SK-N-SH (cell line): ENCODE results near the gene ERGIC1. TPM values are rescaled to one million over a fixed set of nuclear protein-coding genes. Genes with fewer than 3 reads are reported as not detected.
A peak's percentile ranks its signal among the peaks of the same experiment; 100 is the strongest.

ENCODE experiments used
- CTCF ChIA-PET: fragments of 300-600, 350-600 bp; formaldehyde crosslinking; extraction: SDS; loops from one replicate; lab custom pipeline; 2021; lab: Yijun Ruan, JAX
- POLR2A ChIA-PET: fragments of 350-600 bp; sonication (Branson Sonifier 250); formaldehyde crosslinking; extraction: SDS; loops from one replicate; lab custom pipeline; 2020; ENCODE audit warnings: antibody characterized with exemption, inconsistent platforms; lab: Yijun Ruan, JAX
- DNase-seq: peaks from one replicate; pipeline ENCODE4 v3.0.0; 2012
- H2AFZ ChIP-seq: fragments of 200-600 bp; sonication (generic); 2 replicates; pipeline ENCODE4 v1.8.1; 2016; ENCODE audit warnings: antibody characterized with exemption, mild to moderate bottlenecking, low read depth
- H3F3A ChIP-seq: fragments of 200-600 bp; sonication (generic); replicated peaks from 2 replicates; pipeline ENCODE3; 2016; ENCODE audit warnings: antibody characterized with exemption, mild to moderate bottlenecking; ENCODE audit not compliant: insufficient read depth
- H3K27ac ChIP-seq, 2 experiments: fragments of 200-500 bp in 1 of 2; fragments of 200-600 bp in 1 of 2; sonication (Bioruptor generic) in 1 of 2; sonication (generic), shearing (Covaris generic) in 1 of 2; 2 replicates each; pipeline versions ENCODE4 v1.5.1 to v1.6.1; 2014 to 2016; ENCODE audit warnings: low read depth in 2 of 2, inconsistent platforms in 1 of 2, low read length in 1 of 2, mild to moderate bottlenecking in 1 of 2, mixed read lengths in 1 of 2
- H3K27me3 ChIP-seq: fragments of 200-600 bp; sonication (generic), shearing (Covaris generic); 2 replicates; pipeline ENCODE4 v1.6.1; 2016; ENCODE audit warnings: mixed run types; ENCODE audit not compliant: insufficient read depth
- H3K36me3 ChIP-seq, 2 experiments: fragments of 200-500 bp in 1 of 2; fragments of 200-600 bp in 1 of 2; sonication (Bioruptor generic) in 1 of 2; sonication (generic) in 1 of 2; replicated peaks in 1 of 2; 2 replicates each; pipeline versions ENCODE3 to v1.5.1; 2014 to 2016; ENCODE audit warnings: low read length in 1 of 2, mild to moderate bottlenecking in 1 of 2; ENCODE audit not compliant: insufficient read depth in 2 of 2, control insufficient read depth in 1 of 2
- H3K4me1 ChIP-seq, 2 experiments: fragments of 200-500 bp in 1 of 2; fragments of 200-600 bp in 1 of 2; sonication (Bioruptor generic) in 1 of 2; sonication (generic), shearing (Covaris generic) in 1 of 2; 2 replicates each; pipeline versions ENCODE4 v1.5.1 to v1.6.1; 2014 to 2016; ENCODE audit warnings: low read depth in 1 of 2, low read length in 1 of 2, mixed run types in 1 of 2; ENCODE audit not compliant: insufficient read depth in 2 of 2, control insufficient read depth in 1 of 2
- H3K4me2 ChIP-seq: fragments of 200-600 bp; sonication (generic), shearing (Covaris generic); 2 replicates; pipeline ENCODE4 v1.6.1; 2017; ENCODE audit warnings: mixed run types
- H3K4me3 ChIP-seq, 2 experiments: fragments of 200-500 bp in 1 of 2; fragments of 200-600 bp in 1 of 2; sonication (Bioruptor generic) in 1 of 2; sonication (generic), shearing (Covaris generic) in 1 of 2; 2 replicates each; pipeline versions ENCODE4 v1.5.1 to v1.8.1; 2014 to 2016; ENCODE audit warnings: low read depth in 2 of 2, inconsistent platforms in 1 of 2, low read length in 1 of 2, mild to moderate bottlenecking in 1 of 2, mixed read lengths in 1 of 2, moderate library complexity in 1 of 2
- H3K79me2 ChIP-seq: fragments of 200-600 bp; sonication (generic); 2 replicates; pipeline ENCODE4 v1.8.1; 2017; ENCODE audit warnings: mild to moderate bottlenecking; ENCODE audit not compliant: insufficient read depth
- H3K9ac ChIP-seq: fragments of 200-600 bp; sonication (generic); 2 replicates; pipeline ENCODE4 v1.6.1; 2017; ENCODE audit warnings: mixed run types
- H3K9me2 ChIP-seq: fragments of 200-600 bp; sonication (generic); 2 replicates; pipeline ENCODE4 v1.6.1; 2017; ENCODE audit warnings: mixed run types
- H3K9me3 ChIP-seq: fragments of 200-600 bp; sonication (generic); 2 replicates; pipeline ENCODE4 v1.6.1; 2017; ENCODE audit warnings: mixed run types, mild to moderate bottlenecking, moderate library complexity
- H4K20me1 ChIP-seq: fragments of 200-600 bp; sonication (generic); 2 replicates; pipeline ENCODE4 v1.6.1; 2017; ENCODE audit warnings: mild to moderate bottlenecking, mixed run types; ENCODE audit not compliant: insufficient read depth
- FOXJ3 ChIP-seq: sonication (generic); formaldehyde crosslinking; IDR thresholded peaks from 2 replicates; pipeline ENCODE4 v1.5.1; 2020; ENCODE audit warnings: mild to moderate bottlenecking, missing genetic modification reagents
- GABPA ChIP-seq: IDR thresholded peaks from 2 replicates; pipeline ENCODE4 v1.4.0; 2012; ENCODE audit warnings: low read depth, mild to moderate bottlenecking
- JUND ChIP-seq: IDR thresholded peaks from 2 replicates; pipeline ENCODE4 v1.4.0; 2012
- MAX ChIP-seq: IDR thresholded peaks from 2 replicates; pipeline ENCODE4 v1.4.0; 2012; ENCODE audit warnings: low read depth
- MEF2A ChIP-seq: IDR thresholded peaks from 2 replicates; pipeline ENCODE4 v1.4.0; 2012; ENCODE audit warnings: low read depth, borderline replicate concordance
- NFIC ChIP-seq: IDR thresholded peaks from 2 replicates; pipeline ENCODE4 v1.4.0; 2012; ENCODE audit warnings: borderline replicate concordance
- NRF1 ChIP-seq: IDR thresholded peaks from 2 replicates; pipeline ENCODE4 v1.6.1; 2012; ENCODE audit warnings: low read depth, mild to moderate bottlenecking, low read length
- RAD21 ChIP-seq: IDR thresholded peaks from 2 replicates; pipeline ENCODE4 v1.6.1; 2012; ENCODE audit warnings: mild to moderate bottlenecking, low read length
- REST ChIP-seq: IDR thresholded peaks from 2 replicates; pipeline ENCODE4 v1.6.1; 2012; ENCODE audit warnings: mild to moderate bottlenecking, low read depth, low read length, moderate library complexity
- RXRA ChIP-seq: IDR thresholded peaks from 2 replicates; pipeline ENCODE4 v1.4.0; 2012; ENCODE audit warnings: low read depth, mild to moderate bottlenecking, borderline replicate concordance
- SIN3A ChIP-seq: IDR thresholded peaks from 2 replicates; pipeline ENCODE4 v1.6.1; 2012; ENCODE audit warnings: low read depth, mild to moderate bottlenecking, low read length, moderate library complexity, borderline replicate concordance
- WGBS: methylation state at CpG from one replicate; pipeline ENCODE4 v1.1.6; 2017; ENCODE audit warnings: low lambda C conversion rate; 5-methylcytosine and 5-hydroxymethylcytosine counted together
- polyA plus RNA-seq, 3 experiments: library from polyadenylated mRNA; depleted of rRNA; stranded (reverse); fragments of >200 nt; gene quantifications; 2 replicates each; pipeline ENCODE4 v1.2.3, GENCODE V29; 2012
- TF ChIP-seq, protein P1 (sequence below): IDR thresholded peaks from 2 replicates; pipeline ENCODE4; 2012

ERGIC1 gene
- polyA plus RNA-seq, 1 of the 3 experiments (the other 2 are of a cell fraction), result 101 TPM

GRCh38 chr5:172894767-172895388 lies 60.8 kb downstream of the ERGIC1 start:
- CTCF ChIA-PET, result interaction anchor here (0.8 to 1.0 kb wide), 3 partner anchors 42 to 197 kb away, joined by 3 read pairs; no protein-coding TSS in a partner anchor
- H3K27ac ChIP-seq, result no peak overlapping the region; a peak in 1 of 4 replicates
- no peak overlapping the region for H3K4me3 ChIP-seq

DNA sequence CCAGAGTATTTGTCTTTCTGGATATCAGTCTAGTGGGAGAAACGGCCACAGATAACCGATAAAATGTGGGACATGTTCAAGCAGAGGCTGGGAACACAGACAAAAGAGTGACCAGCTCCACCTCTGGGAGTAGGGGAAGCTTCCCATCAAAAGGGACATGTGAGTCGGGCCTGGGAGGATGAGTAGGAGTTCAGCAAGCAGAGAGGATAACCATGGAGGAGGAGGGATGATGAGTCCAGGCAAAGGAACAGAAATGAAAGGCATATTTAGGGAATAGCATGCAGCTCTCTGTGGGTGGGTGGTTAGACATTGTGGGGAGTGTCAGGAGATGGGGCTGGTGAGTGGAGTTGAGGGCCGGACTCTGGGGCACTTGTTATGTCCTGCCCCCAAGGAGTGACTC lies 61.5 kb downstream of the ERGIC1 start:
- peaks cover 8% of the 10 kb centered on the region; the same call in 1 of the 2 replicates for H3K79me2 ChIP-seq
- H3F3A ChIP-seq, result peaks cover 33% of the 10 kb centered on the region
- no peak overlapping the region for H3K4me3 ChIP-seq
- no peak for TF ChIP-seq REST
- no peak for TF ChIP-seq SIN3A
- no peak for TF ChIP-seq MEF2A
- TF ChIP-seq, protein P1, sequence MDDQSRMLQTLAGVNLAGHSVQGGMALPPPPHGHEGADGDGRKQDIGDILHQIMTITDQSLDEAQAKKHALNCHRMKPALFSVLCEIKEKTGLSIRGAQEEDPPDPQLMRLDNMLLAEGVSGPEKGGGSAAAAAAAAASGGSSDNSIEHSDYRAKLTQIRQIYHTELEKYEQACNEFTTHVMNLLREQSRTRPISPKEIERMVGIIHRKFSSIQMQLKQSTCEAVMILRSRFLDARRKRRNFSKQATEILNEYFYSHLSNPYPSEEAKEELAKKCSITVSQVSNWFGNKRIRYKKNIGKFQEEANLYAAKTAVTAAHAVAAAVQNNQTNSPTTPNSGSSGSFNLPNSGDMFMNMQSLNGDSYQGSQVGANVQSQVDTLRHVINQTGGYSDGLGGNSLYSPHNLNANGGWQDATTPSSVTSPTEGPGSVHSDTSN, result no peak
- no peak for TF ChIP-seq NFIC
- no peak for TF ChIP-seq NRF1
- TF ChIP-seq MAX, result no peak
- TF ChIP-seq RAD21, result no peak
- no peak for TF ChIP-seq GABPA
- TF ChIP-seq JUND, result no peak
- no peak for TF ChIP-seq FOXJ3 (CRISPR knock-in tag)
- H3K27ac ChIP-seq, result peak overlapping the region in 1 of 2 experiments; percentile 100; a peak in 2 of 4 replicates
- WGBS, result 98% methylated on average over 4 of the region's 4 CpGs
- H3K9me3 ChIP-seq, result no peaks in the 10 kb centered on the region
- H3K9me2 ChIP-seq, result no peaks in the 10 kb centered on the region
- H3K27me3 ChIP-seq, result no peaks in the 10 kb centered on the region
- peaks cover 4 to 5% of the 10 kb centered on the region in 2 experiments for H3K36me3 ChIP-seq
- no peak for DNase-seq
- no peak overlapping the region for H2AFZ ChIP-seq
- H3K4me1 ChIP-seq, result peaks cover 0 to 21% of the 10 kb centered on the region in 2 experiments; a peak in 3 of 4 replicates
- no peaks in the 10 kb centered on the region for H4K20me1 ChIP-seq
- no peak overlapping the region for H3K4me2 ChIP-seq
- CTCF ChIA-PET, result interaction anchor here (0.8 to 1.1 kb wide), 4 partner anchors 42 to 197 kb away, joined by 3 read pairs; no protein-coding TSS in a partner anchor
- no peak overlapping the region for H3K9ac ChIP-seq
- POLR2A ChIA-PET, result no interaction called here

More at GRCh38 chr5:172894767-172895388, 60.8 kb downstream of the ERGIC1 start:
- H2AFZ ChIP-seq, result no peak overlapping the region
- H3K9me3 ChIP-seq, result no peaks in the 10 kb centered on the region
- POLR2A ChIA-PET, result no interaction called here
- no peak for DNase-seq
- no peak overlapping the region for H3K4me2 ChIP-seq
- 89% methylated on average over 7 of the region's 7 CpGs for WGBS
- no peaks in the 10 kb centered on the region for H4K20me1 ChIP-seq
- peaks cover 0 to 20% of the 10 kb centered on the region in 2 experiments; a peak in 3 of 4 replicates for H3K4me1 ChIP-seq
- no peak for TF ChIP-seq RXRA
- TF ChIP-seq, all 33 proteins: peak for 0
- Histone ChIP-seq H3K36me3 (peaks cover 7 to 10% of the 10 kb centered on the region in 2 experiments), H3F3A (peaks cover 26% of the 10 kb centered on the region), H3K27me3 (no peaks in the 10 kb centered on the region), H3K79me2 (peaks cover 5% of the 10 kb centered on the region; the same call in 1 of the 2 replicates), H3K9me2 (no peaks in the 10 kb centered on the region), H3K9ac (no peak overlapping the region)
